22Rv1 (cell line): ENCODE data around the gene TTLL5.

ENCODE experiments used
- ZFX ChIP-seq: fragments of 450-650 bp; IDR thresholded peaks from 2 replicates; pipeline ENCODE4 v1.6.1; 2017; ENCODE audit warnings: antibody characterized with exemption, borderline replicate concordance
- TF ChIP-seq, protein P1 (sequence below): fragments of 450-650 bp; IDR thresholded peaks from 2 replicates; pipeline ENCODE4 v1.5.1; 2017; ENCODE audit warnings: mild to moderate bottlenecking

DNA sequence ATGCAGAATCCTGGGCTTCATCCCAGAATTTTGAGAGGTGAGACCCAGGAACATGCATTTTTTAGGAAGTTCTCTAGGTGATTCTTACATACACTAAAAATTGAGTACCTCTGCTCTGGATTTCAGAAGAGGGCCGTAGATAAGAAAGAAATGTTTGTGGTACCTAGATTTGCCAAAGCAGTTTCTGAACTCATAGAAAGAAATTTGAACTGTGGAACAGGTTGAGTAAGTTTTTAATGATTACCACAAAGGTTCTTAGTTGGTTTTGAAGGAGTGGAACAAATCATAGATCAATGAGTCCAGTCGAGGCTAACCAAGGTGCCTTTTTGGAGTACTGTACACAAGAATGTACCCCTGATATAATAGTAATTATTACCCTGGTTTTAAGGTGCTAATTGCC lies 24.9 kb downstream of the TTLL5 start:
- TF ChIP-seq, protein P1, sequence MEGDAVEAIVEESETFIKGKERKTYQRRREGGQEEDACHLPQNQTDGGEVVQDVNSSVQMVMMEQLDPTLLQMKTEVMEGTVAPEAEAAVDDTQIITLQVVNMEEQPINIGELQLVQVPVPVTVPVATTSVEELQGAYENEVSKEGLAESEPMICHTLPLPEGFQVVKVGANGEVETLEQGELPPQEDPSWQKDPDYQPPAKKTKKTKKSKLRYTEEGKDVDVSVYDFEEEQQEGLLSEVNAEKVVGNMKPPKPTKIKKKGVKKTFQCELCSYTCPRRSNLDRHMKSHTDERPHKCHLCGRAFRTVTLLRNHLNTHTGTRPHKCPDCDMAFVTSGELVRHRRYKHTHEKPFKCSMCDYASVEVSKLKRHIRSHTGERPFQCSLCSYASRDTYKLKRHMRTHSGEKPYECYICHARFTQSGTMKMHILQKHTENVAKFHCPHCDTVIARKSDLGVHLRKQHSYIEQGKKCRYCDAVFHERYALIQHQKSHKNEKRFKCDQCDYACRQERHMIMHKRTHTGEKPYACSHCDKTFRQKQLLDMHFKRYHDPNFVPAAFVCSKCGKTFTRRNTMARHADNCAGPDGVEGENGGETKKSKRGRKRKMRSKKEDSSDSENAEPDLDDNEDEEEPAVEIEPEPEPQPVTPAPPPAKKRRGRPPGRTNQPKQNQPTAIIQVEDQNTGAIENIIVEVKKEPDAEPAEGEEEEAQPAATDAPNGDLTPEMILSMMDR = no peak
- no peak for TF ChIP-seq ZFX
